HEK293 (cell line): ENCODE results near the gene UBQLN1.

Experiments used
- ATF2 ChIP-seq: fragments of 450-650 bp; formaldehyde crosslinking; IDR thresholded peaks from 2 replicates; pipeline ENCODE4 v1.5.1; 2016; ENCODE audit warnings: missing biosample characterization, missing genetic modification characterization, low read depth
- CTCF ChIP-seq: fragments of 450-650 bp; formaldehyde crosslinking; IDR thresholded peaks from 2 replicates; pipeline ENCODE4 v1.5.1; 2016; ENCODE audit warnings: missing biosample characterization, missing genetic modification characterization
- PBX3 ChIP-seq: sonication (generic); formaldehyde crosslinking; IDR thresholded peaks from 2 replicates; pipeline ENCODE4 v1.8.1; 2022; ENCODE audit warnings: mild to moderate bottlenecking, moderate library complexity, missing genetic modification reagents
- PRDM4 ChIP-seq: fragments of 450-650 bp; formaldehyde crosslinking; IDR thresholded peaks from 2 replicates; pipeline ENCODE4 v1.5.1; 2017; ENCODE audit warnings: missing biosample characterization, missing genetic modification characterization
- REST ChIP-seq: fragments of 450-650 bp; formaldehyde crosslinking; IDR thresholded peaks from 2 replicates; pipeline ENCODE4 v1.5.1; 2016; ENCODE audit warnings: missing biosample characterization, missing genetic modification characterization
- YY1 ChIP-seq: fragments of 450-650 bp; formaldehyde crosslinking; IDR thresholded peaks from 2 replicates; pipeline ENCODE4 v1.5.1; 2018; ENCODE audit warnings: missing biosample characterization, missing genetic modification characterization
- ZBTB17 ChIP-seq: fragments of 450-650 bp; formaldehyde crosslinking; IDR thresholded peaks from 2 replicates; pipeline ENCODE4 v1.5.1; 2016; ENCODE audit warnings: missing biosample characterization, missing genetic modification characterization
- ZNF140 ChIP-seq: fragments of 450-650 bp; formaldehyde crosslinking; IDR thresholded peaks from 2 replicates; pipeline ENCODE4 v1.5.1; 2016; ENCODE audit warnings: missing biosample characterization, missing genetic modification characterization
- ZNF211 ChIP-seq: fragments of 450-650 bp; formaldehyde crosslinking; IDR thresholded peaks from 2 replicates; pipeline ENCODE4 v1.5.1; 2016; ENCODE audit warnings: low read depth, missing biosample characterization, missing genetic modification characterization
- ZNF639 ChIP-seq: fragments of 450-650 bp; formaldehyde crosslinking; IDR thresholded peaks from 2 replicates; pipeline ENCODE4 v1.5.1; 2016; ENCODE audit warnings: missing biosample characterization, missing genetic modification characterization
- ZNF701 ChIP-seq: fragments of 450-650 bp; formaldehyde crosslinking; IDR thresholded peaks from 2 replicates; pipeline ENCODE4 v1.5.1; 2016; ENCODE audit warnings: missing biosample characterization, missing genetic modification characterization
- ZNF785 ChIP-seq: fragments of 450-650 bp; formaldehyde crosslinking; IDR thresholded peaks from 2 replicates; pipeline ENCODE4 v1.5.1; 2016; ENCODE audit warnings: missing biosample characterization, missing genetic modification characterization

- TF ChIP-seq ZNF701 (tag by site-specific recombination), result no peak
- TF ChIP-seq CTCF (tag by site-specific recombination), result no peak
- no peak for TF ChIP-seq ZBTB17 (tag by site-specific recombination)
- no peak for TF ChIP-seq ZNF140 (tag by site-specific recombination)
- no peak for TF ChIP-seq PBX3 (CRISPR knock-in tag)
- no peak for TF ChIP-seq ZNF785 (tag by site-specific recombination)
- TF ChIP-seq ATF2 (tag by site-specific recombination), result no peak
- no peak for TF ChIP-seq ZNF639
- TF ChIP-seq ZNF211 (tag by site-specific recombination), result no peak
- no peak for TF ChIP-seq YY1
- no peak for TF ChIP-seq PRDM4 (tag by site-specific recombination)
- no peak for TF ChIP-seq REST (tag by site-specific recombination)
These were observed 315 bp downstream of the UBQLN1 start for GRCh38 chr9:83707518-83707767.
